ENCODE measurements around the gene ZSCAN23.

DNA sequence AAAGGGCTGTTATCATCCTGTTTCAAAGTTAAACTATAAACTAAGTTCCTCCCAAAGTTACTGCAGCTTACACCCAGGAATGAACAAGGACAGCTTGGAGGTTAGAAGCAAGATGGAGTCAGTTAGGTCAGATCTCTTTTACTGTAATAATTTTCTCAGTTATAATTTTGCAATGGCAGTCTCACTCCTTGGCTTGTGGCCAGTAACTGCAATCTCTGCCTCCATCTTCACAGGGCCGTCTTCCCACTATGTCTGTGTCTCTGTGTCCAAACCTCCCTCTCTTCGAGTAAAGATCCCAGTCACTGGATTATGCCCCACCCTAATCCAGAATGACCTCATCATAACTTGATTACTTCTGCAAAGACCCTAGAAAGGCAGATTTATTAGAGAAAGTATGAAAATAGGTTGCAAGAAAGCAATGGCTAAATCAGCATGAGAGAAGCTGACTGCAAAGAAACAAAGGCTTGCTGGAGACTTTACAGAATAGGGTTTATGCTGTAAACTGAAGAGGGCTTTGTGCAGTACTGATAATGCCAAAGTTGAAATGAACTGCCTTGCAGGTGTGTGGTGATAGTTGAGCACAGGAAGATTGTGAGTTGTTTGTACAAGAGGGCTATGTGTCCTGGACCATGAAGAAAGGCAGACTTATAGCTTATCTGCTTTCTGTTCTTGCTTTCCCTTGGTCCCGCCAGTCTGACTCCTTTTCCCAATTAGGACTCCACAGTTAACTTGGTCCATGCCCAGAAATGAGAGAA, 43.9 kb upstream of the ZSCAN23 start:
- TF ChIP-seq POLR2A (IDR thresholded peaks at IDR 0.05) = no peak
- TF ChIP-seq, protein P1, sequence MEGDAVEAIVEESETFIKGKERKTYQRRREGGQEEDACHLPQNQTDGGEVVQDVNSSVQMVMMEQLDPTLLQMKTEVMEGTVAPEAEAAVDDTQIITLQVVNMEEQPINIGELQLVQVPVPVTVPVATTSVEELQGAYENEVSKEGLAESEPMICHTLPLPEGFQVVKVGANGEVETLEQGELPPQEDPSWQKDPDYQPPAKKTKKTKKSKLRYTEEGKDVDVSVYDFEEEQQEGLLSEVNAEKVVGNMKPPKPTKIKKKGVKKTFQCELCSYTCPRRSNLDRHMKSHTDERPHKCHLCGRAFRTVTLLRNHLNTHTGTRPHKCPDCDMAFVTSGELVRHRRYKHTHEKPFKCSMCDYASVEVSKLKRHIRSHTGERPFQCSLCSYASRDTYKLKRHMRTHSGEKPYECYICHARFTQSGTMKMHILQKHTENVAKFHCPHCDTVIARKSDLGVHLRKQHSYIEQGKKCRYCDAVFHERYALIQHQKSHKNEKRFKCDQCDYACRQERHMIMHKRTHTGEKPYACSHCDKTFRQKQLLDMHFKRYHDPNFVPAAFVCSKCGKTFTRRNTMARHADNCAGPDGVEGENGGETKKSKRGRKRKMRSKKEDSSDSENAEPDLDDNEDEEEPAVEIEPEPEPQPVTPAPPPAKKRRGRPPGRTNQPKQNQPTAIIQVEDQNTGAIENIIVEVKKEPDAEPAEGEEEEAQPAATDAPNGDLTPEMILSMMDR (IDR thresholded peaks at IDR 0.05) = no peak

Data from esophagus squamous epithelium (tissue), 4 donors.